GM12874 (cell line): ENCODE measurements around the gene TOM1L2.

Source experiments
- TF ChIP-seq, protein P1 (sequence below): IDR thresholded peaks from 2 replicates; pipeline ENCODE4 v1.5.1; 2011; ENCODE audit warnings: low read depth, mild to moderate bottlenecking, control low read depth, low read length, moderate library complexity; ENCODE audit not compliant: insufficient read depth

TOM1L2 gene

DNA sequence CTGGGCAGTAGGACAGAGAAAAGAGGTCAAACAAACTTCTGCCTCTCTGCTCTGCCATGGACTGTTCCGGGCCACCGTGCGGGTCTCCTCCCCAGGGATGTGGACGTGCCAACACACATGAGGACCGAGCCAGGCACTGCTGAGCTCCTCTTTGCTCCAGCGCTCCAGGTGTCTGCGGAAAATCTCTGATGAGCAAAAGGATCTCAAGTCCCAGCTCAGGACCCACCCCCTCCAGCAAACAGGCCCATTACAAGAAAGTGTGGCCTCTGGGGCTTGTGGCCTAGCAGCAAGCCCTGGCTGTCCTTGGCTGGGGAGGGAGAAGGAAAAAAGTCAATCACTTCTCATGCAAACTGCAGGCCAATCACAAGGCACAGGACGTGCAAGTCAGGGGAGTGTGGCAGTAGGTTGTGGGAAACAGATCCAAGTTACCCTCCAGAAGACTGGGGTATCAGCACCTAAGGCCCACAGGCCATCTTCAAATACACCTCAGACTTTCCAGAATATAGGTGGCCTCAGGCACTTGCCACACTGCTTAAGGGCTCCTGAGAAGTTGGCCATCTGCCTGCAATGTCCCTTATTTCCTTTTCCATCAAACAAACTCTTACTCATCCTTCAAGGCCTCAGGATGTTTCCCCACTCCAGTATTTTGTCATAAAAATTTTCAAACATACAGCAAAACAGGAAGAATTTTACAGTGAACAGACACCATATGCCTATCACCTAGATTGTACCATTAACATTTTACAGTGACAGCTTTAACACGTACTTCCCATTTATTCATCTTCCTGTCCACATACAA lies 99.5 kb downstream of the TOM1L2 start:
- TF ChIP-seq, protein P1, sequence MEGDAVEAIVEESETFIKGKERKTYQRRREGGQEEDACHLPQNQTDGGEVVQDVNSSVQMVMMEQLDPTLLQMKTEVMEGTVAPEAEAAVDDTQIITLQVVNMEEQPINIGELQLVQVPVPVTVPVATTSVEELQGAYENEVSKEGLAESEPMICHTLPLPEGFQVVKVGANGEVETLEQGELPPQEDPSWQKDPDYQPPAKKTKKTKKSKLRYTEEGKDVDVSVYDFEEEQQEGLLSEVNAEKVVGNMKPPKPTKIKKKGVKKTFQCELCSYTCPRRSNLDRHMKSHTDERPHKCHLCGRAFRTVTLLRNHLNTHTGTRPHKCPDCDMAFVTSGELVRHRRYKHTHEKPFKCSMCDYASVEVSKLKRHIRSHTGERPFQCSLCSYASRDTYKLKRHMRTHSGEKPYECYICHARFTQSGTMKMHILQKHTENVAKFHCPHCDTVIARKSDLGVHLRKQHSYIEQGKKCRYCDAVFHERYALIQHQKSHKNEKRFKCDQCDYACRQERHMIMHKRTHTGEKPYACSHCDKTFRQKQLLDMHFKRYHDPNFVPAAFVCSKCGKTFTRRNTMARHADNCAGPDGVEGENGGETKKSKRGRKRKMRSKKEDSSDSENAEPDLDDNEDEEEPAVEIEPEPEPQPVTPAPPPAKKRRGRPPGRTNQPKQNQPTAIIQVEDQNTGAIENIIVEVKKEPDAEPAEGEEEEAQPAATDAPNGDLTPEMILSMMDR, result no peak

- TF ChIP-seq, protein P1, result no peak
Observed at GRCh38 chr17:17871913-17872312, 100.3 kb downstream of the TOM1L2 start.

DNA sequence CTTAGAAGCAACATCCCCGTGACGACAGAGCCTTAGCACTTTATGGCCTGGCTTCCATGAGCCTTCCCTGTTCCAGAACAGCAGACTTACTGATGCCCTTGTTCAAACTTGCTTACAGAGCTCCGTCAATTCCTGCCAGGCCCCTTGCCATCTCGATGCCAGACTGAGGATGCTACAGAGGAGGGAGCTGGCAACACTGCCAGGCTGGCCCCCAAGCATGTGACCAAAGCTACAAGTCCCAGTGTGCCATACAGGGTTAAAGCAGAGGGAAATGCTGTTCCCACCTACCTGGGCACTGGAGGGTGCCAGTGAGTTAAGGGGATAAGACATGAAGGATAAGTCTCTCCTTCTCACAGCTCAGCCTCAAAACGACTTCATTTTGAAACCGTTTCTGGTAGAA lies 102.0 kb downstream of the TOM1L2 start:
- TF ChIP-seq, protein P1, result 0 out of 2 replicates have a peak, but pooled peaks have one; percentile 13

- TF ChIP-seq, protein P1, result no peak
Observed at GRCh38 chr17:17868641-17869522, 103.3 kb downstream of the TOM1L2 start.

- TF ChIP-seq, protein P1, result no peak
Observed at GRCh38 chr17:17866897-17867296, 105.3 kb downstream of the TOM1L2 start.

- TF ChIP-seq, protein P1, result no peak
Observed at GRCh38 chr17:17866425-17866824, 105.8 kb downstream of the TOM1L2 start.

GRCh38 chr17:17865035-17865434 lies 107.2 kb downstream of the TOM1L2 start:
- TF ChIP-seq, protein P1, result no peak
